ENCODE measurements around the gene LRRC75B. TPM values are rescaled to one million over a fixed set of nuclear protein-coding genes. Genes with fewer than 3 reads are reported as not detected.

The LRRC75B gene
- total and polyA plus RNA-seq, 2 of the 13 experiments (the other 11 are each of a cell fraction or from before 2014, with no cell fraction given): 11.8 to 34.8 TPM

DNA sequence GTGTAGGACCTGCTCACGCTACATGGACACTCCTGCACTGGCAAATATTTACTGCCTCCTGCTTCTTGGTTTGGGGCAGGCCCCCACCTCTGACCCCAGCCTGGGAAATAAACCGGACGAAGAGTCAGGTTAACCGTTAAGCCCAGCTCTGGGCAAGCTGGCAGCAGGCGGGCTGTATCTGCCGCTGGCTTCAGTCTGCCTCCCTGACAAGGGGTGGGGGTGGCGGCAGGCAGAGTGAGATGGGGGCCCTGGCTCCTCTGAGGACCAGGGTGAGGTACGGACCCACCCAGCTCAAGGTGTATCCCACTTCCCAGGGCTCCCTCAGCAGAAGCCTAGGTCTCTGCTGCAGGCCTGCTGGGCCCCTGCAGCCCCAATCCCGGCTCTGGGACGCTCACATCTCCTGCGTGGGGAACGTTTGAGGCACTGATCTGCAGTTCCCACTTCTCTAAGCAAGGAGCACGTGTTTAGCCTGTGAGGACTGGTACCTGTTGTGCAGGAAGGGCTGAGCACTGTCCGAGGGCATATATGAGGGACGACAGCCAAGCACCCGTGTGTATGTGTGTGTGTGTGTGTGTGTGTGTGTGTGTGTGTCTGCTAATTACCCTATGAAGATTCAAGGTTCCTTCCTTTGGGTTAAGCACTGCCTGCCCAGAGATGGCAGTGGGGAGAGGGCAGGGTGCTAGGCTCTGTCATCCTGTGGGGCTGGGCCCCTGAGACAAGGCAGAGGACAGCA is 1.1 kb upstream of the LRRC75B start (continued):
- TF ChIP-seq ZNF672 (CRISPR knock-in tag; IDR thresholded peaks at IDR 0.05) (no peak), ZNF878 (CRISPR knock-in tag; IDR thresholded peaks at IDR 0.05) (0 out of 2 replicates have a peak, but pooled peaks have one; percentile 44), ATF7-NPFF (CRISPR knock-in tag; IDR thresholded peaks at IDR 0.05; ENCODE audit: low read depth) (no peak), HIVEP1 (CRISPR knock-in tag; IDR thresholded peaks at IDR 0.05) (no peak), MXI1 (IDR thresholded peaks at IDR 0.05; ENCODE audit: borderline replicate concordance, low read depth, low read length) (no peak), THAP11 (CRISPR knock-in tag; IDR thresholded peaks at IDR 0.05) (no peak), HES4 (CRISPR knock-in tag; IDR thresholded peaks at IDR 0.05; ENCODE audit: borderline replicate concordance) (no peak), FOXA3 (CRISPR knock-in tag; IDR thresholded peaks at IDR 0.05) (peak; percentile 72), ZFP90 (CRISPR knock-in tag; IDR thresholded peaks at IDR 0.05; ENCODE audit: borderline replicate concordance) (0 out of 2 replicates have a peak, but pooled peaks have one; percentile 41), XRCC5 (optimal IDR thresholded peaks at IDR 0.05; ENCODE audit: low read length) (no peak), NPAS2 (CRISPR knock-in tag; IDR thresholded peaks at IDR 0.05; ENCODE audit: borderline replicate concordance) (no peak), MZF1 (CRISPR knock-in tag; IDR thresholded peaks at IDR 0.05; ENCODE audit: borderline replicate concordance) (no peak), SPEN (CRISPR knock-in tag; IDR thresholded peaks at IDR 0.05; ENCODE audit: low read depth) (no peak), STAT5B (CRISPR knock-in tag; IDR thresholded peaks at IDR 0.05) (no peak), ZNF577 (CRISPR knock-in tag; IDR thresholded peaks at IDR 0.05; ENCODE audit: borderline replicate concordance, low read depth) (no peak), ETV6 (CRISPR knock-in tag; conservative IDR thresholded peaks at IDR 0.05) (no peak), HNRNPK (IDR thresholded peaks at IDR 0.05; ENCODE audit: low read depth, low read length, poor library complexity, severe bottlenecking) (no peak), ZNF556 (CRISPR knock-in tag; IDR thresholded peaks at IDR 0.05; ENCODE audit: borderline replicate concordance) (no peak), JUNB (CRISPR knock-in tag; IDR thresholded peaks at IDR 0.05; ENCODE audit: borderline replicate concordance) (no peak), ZNF674 (CRISPR knock-in tag; IDR thresholded peaks at IDR 0.05; ENCODE audit: low read depth) (no peak), ZBTB3 (CRISPR knock-in tag; IDR thresholded peaks at IDR 0.05; ENCODE audit: borderline replicate concordance, low read depth) (no peak), SNAI1 (CRISPR knock-in tag; IDR thresholded peaks at IDR 0.05; ENCODE audit: borderline replicate concordance) (no peak), ZNF101 (CRISPR knock-in tag; IDR thresholded peaks at IDR 0.05; ENCODE audit: borderline replicate concordance, low read depth) (no peak), REPIN1 (CRISPR knock-in tag; IDR thresholded peaks at IDR 0.05; ENCODE audit: borderline replicate concordance, low read depth) (no peak)
- TF ChIP-seq, protein P1, sequence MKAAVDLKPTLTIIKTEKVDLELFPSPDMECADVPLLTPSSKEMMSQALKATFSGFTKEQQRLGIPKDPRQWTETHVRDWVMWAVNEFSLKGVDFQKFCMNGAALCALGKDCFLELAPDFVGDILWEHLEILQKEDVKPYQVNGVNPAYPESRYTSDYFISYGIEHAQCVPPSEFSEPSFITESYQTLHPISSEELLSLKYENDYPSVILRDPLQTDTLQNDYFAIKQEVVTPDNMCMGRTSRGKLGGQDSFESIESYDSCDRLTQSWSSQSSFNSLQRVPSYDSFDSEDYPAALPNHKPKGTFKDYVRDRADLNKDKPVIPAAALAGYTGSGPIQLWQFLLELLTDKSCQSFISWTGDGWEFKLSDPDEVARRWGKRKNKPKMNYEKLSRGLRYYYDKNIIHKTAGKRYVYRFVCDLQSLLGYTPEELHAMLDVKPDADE (CRISPR knock-in tag; IDR thresholded peaks at IDR 0.05): no peak
- TF ChIP-seq, protein P2, sequence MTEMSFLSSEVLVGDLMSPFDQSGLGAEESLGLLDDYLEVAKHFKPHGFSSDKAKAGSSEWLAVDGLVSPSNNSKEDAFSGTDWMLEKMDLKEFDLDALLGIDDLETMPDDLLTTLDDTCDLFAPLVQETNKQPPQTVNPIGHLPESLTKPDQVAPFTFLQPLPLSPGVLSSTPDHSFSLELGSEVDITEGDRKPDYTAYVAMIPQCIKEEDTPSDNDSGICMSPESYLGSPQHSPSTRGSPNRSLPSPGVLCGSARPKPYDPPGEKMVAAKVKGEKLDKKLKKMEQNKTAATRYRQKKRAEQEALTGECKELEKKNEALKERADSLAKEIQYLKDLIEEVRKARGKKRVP (CRISPR knock-in tag; IDR thresholded peaks at IDR 0.05): no peak
- TF ChIP-seq, protein P3, sequence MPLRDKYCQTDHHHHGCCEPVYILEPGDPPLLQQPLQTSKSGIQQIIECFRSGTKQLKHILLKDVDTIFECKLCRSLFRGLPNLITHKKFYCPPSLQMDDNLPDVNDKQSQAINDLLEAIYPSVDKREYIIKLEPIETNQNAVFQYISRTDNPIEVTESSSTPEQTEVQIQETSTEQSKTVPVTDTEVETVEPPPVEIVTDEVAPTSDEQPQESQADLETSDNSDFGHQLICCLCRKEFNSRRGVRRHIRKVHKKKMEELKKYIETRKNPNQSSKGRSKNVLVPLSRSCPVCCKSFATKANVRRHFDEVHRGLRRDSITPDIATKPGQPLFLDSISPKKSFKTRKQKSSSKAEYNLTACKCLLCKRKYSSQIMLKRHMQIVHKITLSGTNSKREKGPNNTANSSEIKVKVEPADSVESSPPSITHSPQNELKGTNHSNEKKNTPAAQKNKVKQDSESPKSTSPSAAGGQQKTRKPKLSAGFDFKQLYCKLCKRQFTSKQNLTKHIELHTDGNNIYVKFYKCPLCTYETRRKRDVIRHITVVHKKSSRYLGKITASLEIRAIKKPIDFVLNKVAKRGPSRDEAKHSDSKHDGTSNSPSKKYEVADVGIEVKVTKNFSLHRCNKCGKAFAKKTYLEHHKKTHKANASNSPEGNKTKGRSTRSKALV (CRISPR knock-in tag; IDR thresholded peaks at IDR 0.05): no peak

All from HepG2 (cell line).